HepG2 (cell line): ENCODE data around the gene PTGR2. TPM values are rescaled to one million over a fixed set of nuclear protein-coding genes. Genes with fewer than 3 reads are reported as not detected.
A peak's percentile ranks its signal among the peaks of the same experiment; 100 is the strongest.

Source experiments
- CBFB ChIP-seq: sonication (generic); formaldehyde crosslinking; IDR thresholded peaks from 2 replicates; pipeline ENCODE4 v1.4.0; 2020; ENCODE audit warnings: missing genetic modification reagents
- CCAR2 ChIP-seq: fragments of 200-400 bp; formaldehyde crosslinking; optimal IDR thresholded peaks from 2 replicates; pipeline ENCODE3; 2018; ENCODE audit warnings: low read depth, mild to moderate bottlenecking, low read length, moderate library complexity
- CHCHD3 ChIP-seq: sonication (generic); formaldehyde crosslinking; IDR thresholded peaks from 2 replicates; pipeline ENCODE4 v1.8.0; 2022; ENCODE audit warnings: mild to moderate bottlenecking, missing genetic modification reagents, moderate library complexity
- ESRRA ChIP-seq: sonication (generic); formaldehyde crosslinking; IDR thresholded peaks from 2 replicates; pipeline ENCODE4 v1.5.1; 2020; ENCODE audit warnings: mild to moderate bottlenecking, low read depth, missing genetic modification reagents
- FOXO1 ChIP-seq: sonication (generic); formaldehyde crosslinking; IDR thresholded peaks from 2 replicates; pipeline ENCODE4 v1.4.0; 2020; ENCODE audit warnings: missing genetic modification reagents
- IRX3 ChIP-seq: sonication (generic); formaldehyde crosslinking; IDR thresholded peaks from 2 replicates; pipeline ENCODE4 v1.8.1; 2023; ENCODE audit warnings: mild to moderate bottlenecking, low read depth, missing genetic modification reagents, borderline replicate concordance
- KDM1A ChIP-seq: IDR thresholded peaks from 2 replicates; pipeline ENCODE4 v1.6.1; 2016; ENCODE audit warnings: missing compliant biosample characterization
- KDM4B ChIP-seq: sonication (generic); formaldehyde crosslinking; IDR thresholded peaks from 2 replicates; pipeline ENCODE4 v1.4.0; 2020; ENCODE audit warnings: missing genetic modification reagents
- MAF1 ChIP-seq: sonication (generic); formaldehyde crosslinking; IDR thresholded peaks from 2 replicates; pipeline ENCODE4 v1.5.0; 2020; ENCODE audit warnings: missing genetic modification reagents, borderline replicate concordance
- MAFK ChIP-seq, 2 experiments: IDR thresholded peaks in 1 of 2; conservative IDR thresholded peaks in 1 of 2; 2 replicates each; pipeline ENCODE4 v1.6.1; 2011; ENCODE audit warnings: improper control_type of control experiment in 2 of 2, low read length in 2 of 2
- MEF2D ChIP-seq: sonication (generic); formaldehyde crosslinking; IDR thresholded peaks from 2 replicates; pipeline ENCODE4 v1.5.1; 2020; ENCODE audit warnings: mild to moderate bottlenecking, missing genetic modification reagents
- NCOR1 ChIP-seq: fragments of 200-600 bp; sonication (generic); IDR thresholded peaks from 2 replicates; pipeline ENCODE4 v1.7.0; 2017; ENCODE audit warnings: antibody characterized with exemption, low read length, borderline replicate concordance
- PCBP1 ChIP-seq: fragments of 200-400 bp; formaldehyde crosslinking; IDR thresholded peaks from 2 replicates; pipeline ENCODE4 v1.6.1; 2017; ENCODE audit warnings: mild to moderate bottlenecking, low read depth, low read length, borderline replicate concordance
- PHB2 ChIP-seq: fragments of 450-650 bp; IDR thresholded peaks from 2 replicates; pipeline ENCODE4 v1.6.1; 2018; ENCODE audit not compliant: partially characterized antibody
- SP4 ChIP-seq: sonication (generic); formaldehyde crosslinking; IDR thresholded peaks from 2 replicates; pipeline ENCODE4 v1.8.1; 2023; ENCODE audit warnings: mild to moderate bottlenecking, missing genetic modification reagents
- SP5 ChIP-seq: IDR thresholded peaks from 2 replicates; pipeline ENCODE4 v1.6.1; 2016; ENCODE audit warnings: low read depth, borderline replicate concordance
- TEAD3 ChIP-seq: optimal IDR thresholded peaks from 2 replicates; pipeline ENCODE3; 2016; ENCODE audit warnings: borderline replicate concordance
- WIZ ChIP-seq: sonication (generic); formaldehyde crosslinking; IDR thresholded peaks from 2 replicates; pipeline ENCODE4 v1.5.1; 2020; ENCODE audit warnings: mild to moderate bottlenecking, missing genetic modification reagents
- ZNF766 ChIP-seq: sonication (generic); formaldehyde crosslinking; IDR thresholded peaks from 2 replicates; pipeline ENCODE4 v1.5.0; 2020; ENCODE audit warnings: missing genetic modification reagents, borderline replicate concordance
- ZNF772 ChIP-seq: sonication (generic); formaldehyde crosslinking; IDR thresholded peaks from 2 replicates; pipeline ENCODE4 v1.5.0; 2020; ENCODE audit warnings: mild to moderate bottlenecking, missing genetic modification reagents
- polyA plus RNA-seq, 8 experiments: library from polyadenylated mRNA; depleted of rRNA in 3 of 8; stranded (reverse) in 7 of 8; unstranded in 1 of 8; fragments of >200 nt; fragmentation: Illumina TruSeq in 4 of 8; extraction: Trizol in 4 of 8; gene quantifications; 2 replicates each; pipeline versions ENCODE4 v1.2.1 to v1.2.3, GENCODE V29; 2011 to 2016; ENCODE audit warnings: low read depth in 4 of 8, missing spikeins in 1 of 8, mixed read lengths in 1 of 8; ENCODE audit not compliant: insufficient read depth in 1 of 8
- total RNA-seq, 5 experiments: library from RNA; depleted of rRNA; stranded (reverse); fragments of >200 nt; fragmentation: Illumina TruSeq; extraction: Trizol; gene quantifications; 2 replicates each; pipeline ENCODE4 v1.2.3, GENCODE V29; 2016; ENCODE audit warnings: low read depth in 1 of 5
- TF ChIP-seq, protein P1 (sequence below): sonication (generic); formaldehyde crosslinking; IDR thresholded peaks from 2 replicates; pipeline ENCODE4 v1.5.0; 2020; ENCODE audit warnings: mild to moderate bottlenecking, missing genetic modification reagents
- TF ChIP-seq, protein P2 (sequence below): sonication (generic); formaldehyde crosslinking; IDR thresholded peaks from 2 replicates; pipeline ENCODE4 v1.5.0; 2020; ENCODE audit warnings: missing genetic modification reagents
- TF ChIP-seq, protein P3 (sequence below): sonication (generic); formaldehyde crosslinking; conservative IDR thresholded peaks from 2 replicates; pipeline ENCODE4 v1.8.0; 2022; ENCODE audit warnings: low read depth, missing genetic modification reagents
- TF ChIP-seq, protein P4 (sequence below): sonication (generic); formaldehyde crosslinking; conservative IDR thresholded peaks from 2 replicates; pipeline ENCODE4 v1.5.0; 2020; ENCODE audit warnings: missing genetic modification reagents
- TF ChIP-seq, protein P5 (sequence below): IDR thresholded peaks from 2 replicates; pipeline ENCODE4 v1.6.1; 2016; ENCODE audit warnings: missing genetic modification reagents, missing compliant biosample characterization

The PTGR2 gene
- total and polyA plus RNA-seq, 2 of the 13 experiments (the other 11 are each of a cell fraction or from before 2014, with no cell fraction given): 3.0 to 4.3 TPM

DNA sequence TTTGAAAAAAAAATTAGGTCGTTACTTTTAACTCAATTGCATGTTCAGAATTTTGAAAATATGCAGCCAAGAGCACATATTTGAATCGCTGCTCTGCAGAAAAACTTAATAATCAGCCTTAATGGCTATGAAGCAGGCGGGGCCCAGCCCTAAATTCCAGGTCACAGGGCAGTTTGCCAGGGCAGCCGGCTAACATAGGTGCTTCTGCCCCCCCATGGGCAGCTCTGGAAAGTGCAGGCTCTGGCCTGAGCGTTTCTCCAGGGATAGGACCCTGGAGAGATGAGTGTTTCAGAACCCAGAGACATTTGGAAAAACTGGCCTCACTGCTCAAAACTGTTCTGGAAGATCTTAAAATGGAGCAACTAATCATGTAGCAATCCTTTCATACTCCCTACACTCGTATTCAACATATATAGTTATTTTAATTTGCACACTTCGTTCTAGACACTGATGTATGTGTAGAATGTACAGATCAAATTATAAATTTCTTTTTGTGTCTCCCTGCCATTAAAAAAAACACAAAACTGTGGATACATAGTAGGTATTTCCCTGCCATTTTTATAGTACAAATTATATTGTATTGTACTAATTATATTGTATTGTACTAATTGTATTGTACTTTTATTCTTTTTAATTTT lies 26.0 kb upstream of the PTGR2 start (continued):
- TF ChIP-seq, protein P1, sequence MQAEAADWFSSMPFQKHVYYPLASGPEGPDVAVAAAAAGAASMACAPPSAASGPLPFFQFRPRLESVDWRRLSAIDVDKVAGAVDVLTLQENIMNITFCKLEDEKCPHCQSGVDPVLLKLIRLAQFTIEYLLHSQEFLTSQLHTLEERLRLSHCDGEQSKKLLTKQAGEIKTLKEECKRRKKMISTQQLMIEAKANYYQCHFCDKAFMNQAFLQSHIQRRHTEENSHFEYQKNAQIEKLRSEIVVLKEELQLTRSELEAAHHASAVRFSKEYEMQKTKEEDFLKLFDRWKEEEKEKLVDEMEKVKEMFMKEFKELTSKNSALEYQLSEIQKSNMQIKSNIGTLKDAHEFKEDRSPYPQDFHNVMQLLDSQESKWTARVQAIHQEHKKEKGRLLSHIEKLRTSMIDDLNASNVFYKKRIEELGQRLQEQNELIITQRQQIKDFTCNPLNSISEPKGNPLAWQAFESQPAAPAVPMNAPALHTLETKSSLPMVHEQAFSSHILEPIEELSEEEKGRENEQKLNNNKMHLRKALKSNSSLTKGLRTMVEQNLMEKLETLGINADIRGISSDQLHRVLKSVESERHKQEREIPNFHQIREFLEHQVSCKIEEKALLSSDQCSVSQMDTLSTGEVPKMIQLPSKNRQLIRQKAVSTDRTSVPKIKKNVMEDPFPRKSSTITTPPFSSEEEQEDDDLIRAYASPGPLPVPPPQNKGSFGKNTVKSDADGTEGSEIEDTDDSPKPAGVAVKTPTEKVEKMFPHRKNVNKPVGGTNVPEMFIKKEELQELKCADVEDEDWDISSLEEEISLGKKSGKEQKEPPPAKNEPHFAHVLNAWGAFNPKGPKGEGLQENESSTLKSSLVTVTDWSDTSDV (CRISPR knock-in tag): no peak
- TF ChIP-seq PHB2 (no peak), CHCHD3 (CRISPR knock-in tag) (no peak), NCOR1 (no peak), FOXO1 (no peak), SP4 (CRISPR knock-in tag) (no peak), ESRRA (no peak), ZNF772 (CRISPR knock-in tag) (no peak), KDM1A (CRISPR knock-in tag) (no peak), MEF2D (CRISPR knock-in tag) (no peak), PCBP1 (no peak), MAFK (conservative IDR thresholded peaks at IDR 0.05 in 1 of 2, IDR thresholded peaks at IDR 0.05 in 1 of 2; ENCODE audit: low read length in 2 of 2) (no peak), MAF1 (CRISPR knock-in tag) (no peak), IRX3 (CRISPR knock-in tag) (no peak), CCAR2 (no peak), KDM4B (CRISPR knock-in tag) (no peak), TEAD3 (peak; percentile 92), SP5 (CRISPR knock-in tag) (peak; percentile 50; the same call in 1 of the 2 replicates), CBFB (no peak), ZNF766 (no peak), WIZ (CRISPR knock-in tag) (no peak)
- TF ChIP-seq, protein P2, sequence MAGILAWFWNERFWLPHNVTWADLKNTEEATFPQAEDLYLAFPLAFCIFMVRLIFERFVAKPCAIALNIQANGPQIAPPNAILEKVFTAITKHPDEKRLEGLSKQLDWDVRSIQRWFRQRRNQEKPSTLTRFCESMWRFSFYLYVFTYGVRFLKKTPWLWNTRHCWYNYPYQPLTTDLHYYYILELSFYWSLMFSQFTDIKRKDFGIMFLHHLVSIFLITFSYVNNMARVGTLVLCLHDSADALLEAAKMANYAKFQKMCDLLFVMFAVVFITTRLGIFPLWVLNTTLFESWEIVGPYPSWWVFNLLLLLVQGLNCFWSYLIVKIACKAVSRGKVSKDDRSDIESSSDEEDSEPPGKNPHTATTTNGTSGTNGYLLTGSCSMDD (CRISPR knock-in tag): no peak
- TF ChIP-seq, protein P3, sequence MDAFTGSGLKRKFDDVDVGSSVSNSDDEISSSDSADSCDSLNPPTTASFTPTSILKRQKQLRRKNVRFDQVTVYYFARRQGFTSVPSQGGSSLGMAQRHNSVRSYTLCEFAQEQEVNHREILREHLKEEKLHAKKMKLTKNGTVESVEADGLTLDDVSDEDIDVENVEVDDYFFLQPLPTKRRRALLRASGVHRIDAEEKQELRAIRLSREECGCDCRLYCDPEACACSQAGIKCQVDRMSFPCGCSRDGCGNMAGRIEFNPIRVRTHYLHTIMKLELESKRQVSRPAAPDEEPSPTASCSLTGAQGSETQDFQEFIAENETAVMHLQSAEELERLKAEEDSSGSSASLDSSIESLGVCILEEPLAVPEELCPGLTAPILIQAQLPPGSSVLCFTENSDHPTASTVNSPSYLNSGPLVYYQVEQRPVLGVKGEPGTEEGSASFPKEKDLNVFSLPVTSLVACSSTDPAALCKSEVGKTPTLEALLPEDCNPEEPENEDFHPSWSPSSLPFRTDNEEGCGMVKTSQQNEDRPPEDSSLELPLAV (CRISPR knock-in tag): no peak
- TF ChIP-seq, protein P4, sequence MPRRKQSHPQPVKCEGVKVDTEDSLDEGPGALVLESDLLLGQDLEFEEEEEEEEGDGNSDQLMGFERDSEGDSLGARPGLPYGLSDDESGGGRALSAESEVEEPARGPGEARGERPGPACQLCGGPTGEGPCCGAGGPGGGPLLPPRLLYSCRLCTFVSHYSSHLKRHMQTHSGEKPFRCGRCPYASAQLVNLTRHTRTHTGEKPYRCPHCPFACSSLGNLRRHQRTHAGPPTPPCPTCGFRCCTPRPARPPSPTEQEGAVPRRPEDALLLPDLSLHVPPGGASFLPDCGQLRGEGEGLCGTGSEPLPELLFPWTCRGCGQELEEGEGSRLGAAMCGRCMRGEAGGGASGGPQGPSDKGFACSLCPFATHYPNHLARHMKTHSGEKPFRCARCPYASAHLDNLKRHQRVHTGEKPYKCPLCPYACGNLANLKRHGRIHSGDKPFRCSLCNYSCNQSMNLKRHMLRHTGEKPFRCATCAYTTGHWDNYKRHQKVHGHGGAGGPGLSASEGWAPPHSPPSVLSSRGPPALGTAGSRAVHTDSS (CRISPR knock-in tag): no peak
- TF ChIP-seq, protein P5, sequence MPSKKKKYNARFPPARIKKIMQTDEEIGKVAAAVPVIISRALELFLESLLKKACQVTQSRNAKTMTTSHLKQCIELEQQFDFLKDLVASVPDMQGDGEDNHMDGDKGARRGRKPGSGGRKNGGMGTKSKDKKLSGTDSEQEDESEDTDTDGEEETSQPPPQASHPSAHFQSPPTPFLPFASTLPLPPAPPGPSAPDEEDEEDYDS (CRISPR knock-in tag): no peak
